ENCODE data around the gene HDAC9.
A peak's percentile ranks its signal among the peaks of the same experiment; 100 is the strongest.

HDAC9 gene

GRCh38 chr7:18798088-18798906 lies 302.7 kb downstream of the HDAC9 start:
- DNase-seq, result no peak

- no peak for DNase-seq
These were observed 304.4 kb downstream of the HDAC9 start for GRCh38 chr7:18799899-18800298.

GRCh38 chr7:18803923-18804322 lies 308.4 kb downstream of the HDAC9 start:
- no peak for DNase-seq

- no peak for DNase-seq
These were observed 310.6 kb downstream of the HDAC9 start for GRCh38 chr7:18806177-18806576.

GRCh38 chr7:18808026-18808425 lies 312.5 kb downstream of the HDAC9 start:
- DNase-seq, result no peak

GRCh38 chr7:18815261-18815960 lies 319.9 kb downstream of the HDAC9 start:
- DNase-seq, result no peak

GRCh38 chr7:18820981-18821380 lies 325.4 kb downstream of the HDAC9 start:
- no peak for DNase-seq

- DNase-seq, result no peak
These were observed 326.0 kb downstream of the HDAC9 start for GRCh38 chr7:18821554-18821953.

- DNase-seq, result peak in 1 of 3 experiments; percentile 51
These were observed 328.6 kb downstream of the HDAC9 start for GRCh38 chr7:18824157-18824556.

- no peak for DNase-seq
These were observed 332.9 kb downstream of the HDAC9 start for GRCh38 chr7:18828260-18828993.

- DNase-seq, result no peak
These were observed 333.7 kb downstream of the HDAC9 start for GRCh38 chr7:18828994-18829857.

- peak in 1 of 3 experiments; percentile 21 for DNase-seq
These were observed 334.3 kb downstream of the HDAC9 start for GRCh38 chr7:18829858-18830285.

- no peak for DNase-seq
These were observed 335.9 kb downstream of the HDAC9 start for GRCh38 chr7:18831419-18831818.

GRCh38 chr7:18831943-18832342 lies 336.4 kb downstream of the HDAC9 start:
- no peak for DNase-seq

GRCh38 chr7:18834577-18834976 lies 339.0 kb downstream of the HDAC9 start:
- DNase-seq, result no peak

GRCh38 chr7:18835001-18835690 lies 339.6 kb downstream of the HDAC9 start:
- DNase-seq, result peak in 1 of 3 experiments; percentile 47

GRCh38 chr7:18843979-18844378 lies 348.4 kb downstream of the HDAC9 start:
- no peak for DNase-seq

- DNase-seq, result no peak
These were observed 349.2 kb downstream of the HDAC9 start for GRCh38 chr7:18844735-18845134.

GRCh38 chr7:18845700-18846099 lies 350.2 kb downstream of the HDAC9 start:
- DNase-seq, result no peak

- peak in 1 of 3 experiments; percentile 21 for DNase-seq
These were observed 351.2 kb downstream of the HDAC9 start for GRCh38 chr7:18846765-18847215.

- no peak for DNase-seq
These were observed 353.6 kb downstream of the HDAC9 start for GRCh38 chr7:18849130-18849529.

- DNase-seq, result peak in 1 of 3 experiments; percentile 11
These were observed 360.2 kb downstream of the HDAC9 start for GRCh38 chr7:18855796-18856195.

Data from NCI-H1417 (cell line).